H7 (cell line): ENCODE results near the gene ICAM2. TPM values are rescaled to one million over a fixed set of nuclear protein-coding genes. Genes with fewer than 3 reads are reported as not detected.

Experiments used
- DNase-seq: peaks from one replicate; pipeline ENCODE4 v3.0.0; 2012
- H3K27me3 ChIP-seq: 2 replicates; pipeline ENCODE4 v1.6.0; 2011; ENCODE audit warnings: mild to moderate bottlenecking, low read length; ENCODE audit not compliant: control insufficient read depth, insufficient read depth
- H3K36me3 ChIP-seq: replicated peaks from 2 replicates; pipeline ENCODE4 v1.5.1; 2011; ENCODE audit warnings: low read length; ENCODE audit not compliant: control insufficient read depth, insufficient read depth
- H3K4me3 ChIP-seq: 2 replicates; pipeline ENCODE4 v1.5.1; 2011; ENCODE audit warnings: low read depth, mild to moderate bottlenecking, control low read depth, low read length, moderate library complexity; ENCODE audit not compliant: insufficient read depth
- total RNA-seq: library from RNA; depleted of rRNA; stranded (reverse); fragments of >200 nt; shearing (Covaris generic); gene quantifications from 2 replicates; pipeline ENCODE4 v1.2.3, GENCODE V29; 2014; rRNA removed

ICAM2 gene
- total RNA-seq: 0.11 and 0.59 TPM in 2 replicates

DNA sequence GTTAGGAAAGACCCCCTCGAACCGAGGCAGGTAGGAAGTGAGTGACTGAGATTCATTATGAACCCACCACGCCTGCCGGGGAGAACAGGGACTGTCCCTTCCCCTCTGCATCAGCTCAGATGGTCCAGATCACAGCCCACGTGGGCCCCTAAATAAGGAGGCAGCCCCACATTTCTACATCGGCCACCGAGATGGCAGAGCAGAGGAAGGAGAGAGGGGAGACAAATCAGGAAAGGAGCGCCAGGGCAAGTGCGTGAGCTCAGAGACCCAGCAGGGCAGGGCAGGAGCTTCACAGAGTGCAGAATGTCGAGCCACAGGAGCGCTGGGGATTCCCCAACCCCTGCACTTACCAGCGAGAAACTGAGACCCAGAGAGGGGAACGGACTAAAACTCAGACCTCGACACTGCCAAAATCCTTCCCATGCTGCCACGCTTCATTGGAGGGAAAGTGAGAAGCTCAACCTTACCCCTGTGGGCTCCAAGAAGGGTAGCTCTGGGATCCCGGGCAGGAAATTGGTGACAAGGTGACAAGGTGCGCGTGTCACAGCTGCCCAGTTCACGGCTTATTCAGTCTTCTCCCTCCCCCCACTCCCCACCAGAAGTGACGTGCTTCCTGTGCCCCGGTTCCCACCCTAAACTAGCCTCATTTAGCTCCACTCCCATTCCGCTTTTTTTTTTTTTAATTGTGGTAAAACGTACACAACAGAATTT is at the start of gene ICAM2:
Gene ICAM2 (minus strand): TSS at position 578 of the 711 bp plus-strand sequence. CDS start 13,942 bp downstream, outside the sequence.
- H3K4me3 ChIP-seq: peak within 1 kb of the TSS; percentile 32

DNA sequence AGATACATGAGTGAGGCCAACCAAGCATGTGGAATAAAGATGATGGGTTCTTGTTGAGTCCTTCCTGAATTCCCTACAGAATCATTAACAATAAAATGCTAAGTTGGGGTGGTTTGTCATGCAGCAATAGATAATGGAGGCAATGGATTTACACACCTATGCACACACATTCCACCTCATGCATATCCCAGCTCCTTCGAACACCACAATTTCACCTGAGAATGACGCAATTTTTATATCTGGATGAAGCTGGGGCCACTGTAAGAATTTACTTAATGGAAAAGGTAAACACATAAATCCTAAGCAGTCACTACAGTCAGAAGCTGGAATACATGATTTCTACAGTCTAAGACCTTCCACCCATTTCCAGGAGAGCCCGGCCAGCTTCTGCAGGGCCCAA is 49.8 kb upstream of the ICAM2 start:
- Histone ChIP-seq H3K4me3 (no peak overlapping the region), H3K27me3 (no peaks in the 10 kb centered on the region), H3K36me3 (peaks cover 1% of the 10 kb centered on the region; the same call in 1 of the 2 replicates)
- DNase-seq: no peak

More for the DNA sequence above, at the start of gene ICAM2:
- no peaks in the 10 kb centered on the region for H3K36me3 ChIP-seq
- peak; percentile 32 for DNase-seq
- peaks cover 5% of the 10 kb centered on the region for H3K27me3 ChIP-seq

DNA sequence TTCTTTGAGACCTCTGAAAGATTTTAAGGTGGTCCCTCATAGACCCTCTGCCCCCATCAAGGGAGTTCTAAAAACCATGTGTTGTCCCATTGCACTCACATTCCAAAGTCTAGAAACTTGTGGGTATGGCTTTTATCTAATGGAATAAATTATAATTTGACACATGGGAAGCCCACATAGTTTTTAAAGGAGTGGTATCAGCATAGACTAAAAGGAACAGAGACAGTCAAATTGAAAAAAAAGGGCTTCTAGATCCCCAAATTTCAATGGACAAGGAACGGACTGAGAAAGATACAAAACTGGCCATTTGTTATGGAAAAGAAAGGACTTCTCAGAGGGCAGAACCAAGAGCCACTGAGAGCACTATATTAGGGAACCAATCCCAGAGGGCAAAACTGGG is 48.7 kb upstream of the ICAM2 start:
- DNase-seq: no peak
- no peak overlapping the region for H3K4me3 ChIP-seq
- no peaks in the 10 kb centered on the region for H3K27me3 ChIP-seq
- H3K36me3 ChIP-seq: peaks cover 1% of the 10 kb centered on the region; the same call in 1 of the 2 replicates

DNA sequence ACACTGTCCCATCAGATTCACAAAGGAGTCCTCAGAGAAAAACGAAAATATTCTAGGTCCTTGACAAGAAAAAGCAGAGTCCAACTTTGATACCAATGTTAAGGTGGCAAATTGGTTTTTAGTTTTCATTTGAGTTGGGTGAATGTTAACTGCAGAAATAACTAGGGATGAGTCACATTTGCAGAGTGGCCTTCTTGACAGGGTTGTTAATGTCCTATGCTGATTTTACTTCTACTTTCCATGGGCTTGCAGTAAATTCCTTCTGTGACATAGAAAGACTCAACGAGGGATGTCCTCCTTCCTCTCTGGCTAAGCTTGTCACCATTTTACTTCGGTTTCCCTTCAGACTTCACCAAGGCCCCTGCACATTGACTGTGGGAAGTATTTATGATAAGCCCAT is 47.2 kb upstream of the ICAM2 start:
- Histone ChIP-seq H3K36me3 (peaks cover 1% of the 10 kb centered on the region; the same call in 1 of the 2 replicates), H3K4me3 (no peak overlapping the region), H3K27me3 (no peaks in the 10 kb centered on the region)
- no peak for DNase-seq

DNA sequence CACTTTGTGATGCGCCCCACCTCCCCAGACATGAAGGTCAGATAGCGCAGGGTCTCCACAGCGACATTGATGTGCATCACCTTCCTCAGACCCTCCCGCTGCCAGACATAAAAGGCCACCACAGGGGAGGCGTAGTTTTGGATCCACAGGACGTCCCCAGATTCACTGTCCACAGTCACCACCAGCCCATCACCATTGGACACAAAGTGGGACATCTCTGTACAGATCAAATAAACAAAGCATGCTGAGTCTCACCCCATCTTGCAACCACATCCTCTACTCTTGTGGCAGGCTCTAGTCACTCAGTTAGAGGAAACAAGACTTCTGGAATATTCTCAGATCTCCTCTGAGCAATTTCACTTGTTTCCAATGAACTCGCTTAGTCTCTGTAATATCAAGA is 46.3 kb upstream of the ICAM2 start:
- H3K36me3 ChIP-seq: peaks cover 1% of the 10 kb centered on the region; the same call in 1 of the 2 replicates
- no peak for DNase-seq
- no peaks in the 10 kb centered on the region for H3K27me3 ChIP-seq
- no peak overlapping the region for H3K4me3 ChIP-seq

DNA sequence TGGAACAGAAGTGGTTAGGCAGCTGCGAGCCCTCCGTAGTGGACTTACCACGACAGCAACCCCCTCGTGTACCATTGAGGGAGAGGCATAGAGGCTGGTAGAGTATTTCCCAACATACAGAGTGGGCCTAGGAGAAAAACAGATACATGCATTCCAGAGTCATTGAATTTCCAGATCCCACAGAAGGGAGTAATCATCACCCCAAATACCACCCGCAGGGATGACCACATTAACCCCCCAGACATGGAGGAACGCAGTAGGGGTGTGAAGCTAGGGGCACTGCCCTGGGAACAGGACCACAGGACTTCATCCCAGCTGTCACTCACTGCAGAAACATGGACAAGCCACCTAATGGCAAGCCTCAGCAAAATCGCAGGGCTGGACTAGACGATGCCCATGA is 44.7 kb upstream of the ICAM2 start:
- DNase-seq: no peak
- Histone ChIP-seq H3K27me3 (no peaks in the 10 kb centered on the region), H3K4me3 (no peak overlapping the region), H3K36me3 (peaks cover 1% of the 10 kb centered on the region; the same call in 1 of the 2 replicates)

DNA sequence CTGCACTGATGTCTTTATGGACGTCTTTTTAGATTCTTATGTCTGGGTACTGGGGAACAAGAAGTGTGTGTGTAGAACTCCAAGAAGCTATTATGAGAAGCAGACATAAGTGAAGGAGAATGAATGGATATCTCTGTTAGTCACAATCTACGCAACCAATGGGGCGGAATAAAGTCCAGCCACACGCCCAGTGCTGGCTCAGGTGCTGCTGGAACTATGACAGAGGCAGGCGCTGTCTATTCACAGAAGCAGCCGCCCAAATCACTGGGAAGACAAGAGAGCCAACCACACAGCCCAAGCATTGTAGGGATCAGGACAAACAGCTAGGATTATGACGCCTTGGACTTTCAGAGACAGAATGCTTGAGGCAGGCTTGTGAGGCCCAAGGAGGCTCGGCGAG is 43.9 kb upstream of the ICAM2 start:
- H3K27me3 ChIP-seq: no peaks in the 10 kb centered on the region
- H3K36me3 ChIP-seq: no peaks in the 10 kb centered on the region; the same call in 1 of the 2 replicates
- peak overlapping the region; percentile 19; the same call in 1 of the 2 replicates for H3K4me3 ChIP-seq
- no peak for DNase-seq

DNA sequence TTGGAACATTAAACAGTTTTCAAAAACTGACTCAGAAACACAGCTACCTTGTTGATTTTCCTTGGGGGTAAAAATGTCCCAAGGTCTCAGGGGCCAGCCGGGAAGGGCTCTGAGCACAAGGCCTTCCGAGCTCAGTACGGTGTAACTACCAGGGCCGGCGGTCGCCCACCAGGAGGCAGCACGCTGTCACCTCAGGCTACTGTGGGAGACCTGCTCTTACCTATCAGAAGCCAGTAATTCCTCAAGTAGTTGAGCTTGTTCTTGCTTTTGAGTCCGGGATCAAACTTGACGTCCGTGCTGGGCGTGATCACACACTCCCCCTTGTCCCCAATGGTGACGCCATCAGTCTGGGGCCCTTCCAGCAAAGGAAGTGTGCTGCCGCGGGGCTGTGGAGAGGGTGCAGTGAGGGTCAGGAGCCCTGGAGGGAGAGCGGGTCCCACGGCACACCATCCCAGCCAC is 43.4 kb upstream of the ICAM2 start:
- H3K27me3 ChIP-seq: no peaks in the 10 kb centered on the region
- peak; percentile 91 for DNase-seq
- H3K36me3 ChIP-seq: no peaks in the 10 kb centered on the region; the same call in 1 of the 2 replicates
- H3K4me3 ChIP-seq: peak overlapping the region; percentile 19; the same call in 1 of the 2 replicates

DNA sequence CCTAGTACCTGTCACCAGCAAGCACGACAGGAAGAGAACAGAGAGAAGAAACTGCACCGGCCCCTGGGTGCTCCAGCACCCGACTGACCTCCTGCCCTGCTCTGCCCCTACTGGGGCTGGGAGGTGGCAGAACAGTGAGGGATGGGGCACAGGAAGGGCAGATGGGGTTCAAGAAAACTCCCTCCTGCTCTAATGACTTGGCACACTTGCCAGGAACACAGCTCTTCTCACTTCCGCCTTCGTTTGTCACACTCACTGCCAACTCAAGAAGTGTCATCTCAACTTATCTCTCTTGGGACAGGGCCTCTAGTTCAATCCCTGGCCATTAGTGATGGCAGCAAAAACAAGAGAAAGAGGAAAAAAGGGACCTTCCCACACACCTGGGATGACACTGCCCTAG is 42.7 kb upstream of the ICAM2 start:
- DNase-seq: no peak
- H3K36me3 ChIP-seq: no peaks in the 10 kb centered on the region
- no peak overlapping the region for H3K4me3 ChIP-seq
- no peaks in the 10 kb centered on the region for H3K27me3 ChIP-seq

DNA sequence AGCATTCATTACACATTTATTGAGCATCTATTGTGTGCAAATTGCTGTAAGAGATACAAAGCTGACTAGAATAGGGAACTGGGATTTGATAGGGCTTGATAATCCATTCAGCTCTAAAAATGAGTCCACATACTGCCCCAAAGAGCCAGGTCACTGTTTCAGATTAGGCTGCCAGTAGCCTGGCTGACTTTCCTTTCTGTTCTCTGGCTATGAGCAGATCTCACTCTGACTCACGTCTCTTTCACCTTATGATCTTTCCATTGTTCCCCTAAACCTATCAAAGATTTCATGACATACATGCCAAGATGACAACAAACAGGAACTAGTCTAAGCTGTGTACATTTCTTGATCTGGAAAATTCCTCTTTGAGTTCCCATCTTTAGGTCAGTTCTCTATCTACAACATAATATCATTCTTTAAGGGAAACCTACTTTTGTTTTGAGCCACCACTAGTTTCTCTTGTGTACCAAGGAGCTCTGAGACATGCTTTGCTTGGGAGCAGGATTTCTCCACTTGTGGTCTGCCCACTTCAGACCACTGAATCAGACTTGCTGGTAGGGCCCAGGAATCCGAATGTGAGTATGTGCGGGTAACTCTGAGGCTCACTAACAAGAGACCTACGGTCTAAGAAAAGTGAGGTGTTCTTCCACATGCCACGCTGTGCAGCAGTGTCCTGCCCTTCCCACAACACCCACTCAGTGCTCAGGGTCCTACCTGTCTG is 40.9 kb upstream of the ICAM2 start:
- DNase-seq: no peak
- no peak overlapping the region for H3K4me3 ChIP-seq
- H3K27me3 ChIP-seq: no peaks in the 10 kb centered on the region
- no peaks in the 10 kb centered on the region for H3K36me3 ChIP-seq

DNA sequence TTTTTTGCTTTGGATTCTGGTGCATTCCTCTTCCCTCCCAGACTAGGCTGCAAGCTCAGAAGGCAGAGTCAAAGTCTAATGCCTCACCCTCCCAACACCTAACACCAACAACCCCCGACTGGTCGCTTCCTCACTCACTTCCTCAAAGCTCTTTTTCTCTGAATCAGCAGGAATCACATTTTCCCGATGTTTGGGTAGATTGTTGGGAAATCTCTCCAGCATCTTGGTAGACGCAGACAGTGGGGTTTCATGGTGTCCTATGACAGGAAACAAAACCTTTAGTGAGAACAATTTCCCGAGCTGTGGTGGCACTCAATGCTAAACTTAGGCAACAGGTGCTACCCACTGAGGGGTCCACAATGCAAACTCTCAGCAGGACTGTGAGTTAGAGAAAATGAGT is 39.9 kb upstream of the ICAM2 start:
- H3K4me3 ChIP-seq: no peak overlapping the region
- no peak for DNase-seq
- H3K27me3 ChIP-seq: no peaks in the 10 kb centered on the region

DNA sequence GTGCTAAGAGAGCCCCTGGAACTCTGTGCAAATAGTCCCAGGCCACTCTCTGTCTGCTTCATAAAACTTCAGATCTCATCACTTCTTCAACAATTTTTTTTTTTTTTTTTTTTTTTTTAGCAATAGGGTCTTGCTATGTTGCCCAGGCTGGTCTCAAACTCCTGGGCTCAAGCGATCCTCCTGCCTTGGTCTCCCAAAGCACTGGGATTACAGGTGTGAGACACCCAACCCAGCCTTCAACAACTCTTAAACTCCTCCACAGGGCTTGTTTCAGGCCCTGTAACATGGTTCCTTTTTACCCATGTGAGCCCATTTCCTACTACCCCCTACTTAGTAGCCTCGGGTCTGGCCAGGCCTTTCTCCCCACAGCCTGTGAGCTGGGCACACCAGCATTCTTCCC is 39.3 kb upstream of the ICAM2 start:
- H3K36me3 ChIP-seq: no peaks in the 10 kb centered on the region
- no peak overlapping the region for H3K4me3 ChIP-seq
- H3K27me3 ChIP-seq: no peaks in the 10 kb centered on the region
- DNase-seq: no peak

More for the DNA sequence above, 39.9 kb upstream of the ICAM2 start:
- H3K36me3 ChIP-seq: no peaks in the 10 kb centered on the region

DNA sequence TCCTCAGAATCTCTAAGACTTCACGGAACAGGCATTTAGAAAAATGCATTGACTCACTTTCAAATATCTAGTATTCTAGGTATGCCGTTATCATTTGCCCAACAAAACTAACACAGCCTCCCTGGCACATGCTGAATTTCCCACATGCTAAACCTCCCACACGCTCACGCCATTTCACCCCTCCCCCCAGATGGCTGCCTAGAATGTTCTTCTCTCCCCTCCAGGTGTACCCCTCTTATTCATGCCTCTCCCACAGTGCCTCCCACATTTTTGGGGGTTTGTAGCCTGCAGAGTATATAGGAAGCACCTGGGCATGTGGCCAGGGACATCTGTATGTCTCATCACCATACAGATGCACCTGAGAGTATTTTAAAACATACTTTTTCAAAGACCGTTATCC is 38.2 kb upstream of the ICAM2 start:
- H3K27me3 ChIP-seq: no peaks in the 10 kb centered on the region
- H3K36me3 ChIP-seq: no peaks in the 10 kb centered on the region; the same call in 1 of the 2 replicates
- DNase-seq: no peak
- no peak overlapping the region for H3K4me3 ChIP-seq

DNA sequence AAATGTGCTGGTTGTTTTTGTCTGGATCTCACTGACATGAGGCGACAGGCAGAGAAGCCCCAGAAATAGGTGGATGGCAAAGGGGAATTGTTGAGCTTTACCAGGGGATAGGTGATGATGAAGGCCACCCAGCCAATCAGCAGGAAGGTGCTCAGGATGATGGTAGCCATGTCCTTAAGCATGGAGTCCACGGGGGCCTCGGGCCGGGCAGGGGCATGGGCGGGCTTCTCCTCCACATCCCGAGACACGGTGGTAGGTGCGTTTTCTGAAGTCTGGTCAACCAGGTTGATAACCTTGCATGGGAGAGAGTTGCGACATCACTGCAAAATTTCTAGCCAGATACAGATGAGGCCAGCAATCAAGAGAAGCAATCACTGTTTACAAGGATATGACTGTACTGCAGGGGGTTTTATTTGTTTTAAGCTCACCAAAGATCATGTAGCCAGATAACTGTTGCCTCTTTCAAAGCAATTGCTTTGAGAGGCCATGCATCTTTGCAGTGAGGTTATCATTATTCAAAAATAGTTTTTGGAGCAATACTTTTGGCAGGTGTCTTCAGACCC is 37.3 kb upstream of the ICAM2 start:
- no peak for DNase-seq

More for the DNA sequence above, 37.3 kb upstream of the ICAM2 start:
- no peaks in the 10 kb centered on the region for H3K27me3 ChIP-seq
- H3K36me3 ChIP-seq: no peaks in the 10 kb centered on the region; the same call in 1 of the 2 replicates
- H3K4me3 ChIP-seq: no peak overlapping the region
